ENCODE data around the gene COL20A1.

COL20A1 gene

DNA sequence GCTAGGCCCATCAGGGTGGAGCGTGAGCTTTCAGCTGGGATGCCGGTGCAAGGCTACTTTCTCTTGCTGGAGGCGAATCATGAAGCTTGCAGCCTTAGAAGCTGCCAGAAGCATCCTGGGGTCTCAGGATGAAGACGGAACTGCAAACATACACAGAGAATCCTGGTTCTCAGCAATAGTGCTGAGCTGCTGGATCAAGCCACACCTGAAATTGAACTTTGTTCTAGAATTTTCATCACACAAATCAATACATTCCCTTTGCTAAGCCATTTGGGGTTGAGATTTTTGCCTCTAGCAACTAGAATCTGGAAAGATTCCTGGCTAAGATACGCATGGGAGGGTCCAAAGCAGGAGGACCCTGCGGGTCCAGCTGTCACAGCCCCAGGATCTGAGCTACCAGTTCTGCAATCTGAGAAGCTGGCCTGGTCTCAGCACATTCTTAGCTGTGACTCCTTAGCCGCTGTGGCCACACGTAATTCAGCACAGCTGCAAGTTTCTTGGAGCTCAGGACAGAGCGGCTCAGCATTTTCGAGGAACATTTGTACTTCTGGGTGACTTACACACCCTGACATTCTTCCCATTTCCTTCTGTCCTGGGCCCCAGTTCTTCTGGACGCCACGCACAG lies 27.0 kb upstream of the COL20A1 start:
- in situ Hi-C loops (cut with MboI; ENCODE audit: low sequenced_read_pairs), result no loop called here
- peaks cover 44% of the 10 kb centered on the region for H3K27me3 ChIP-seq (ENCODE audit: low read depth)
- DNase-seq (ENCODE audit: low spot score in 2 of 2), result no peak
- H3K4me1 ChIP-seq, result no peaks in the 10 kb centered on the region
- no peaks in the 10 kb centered on the region for H3K36me3 ChIP-seq (replicated peaks)
- H3K9me3 ChIP-seq, result no peaks in the 10 kb centered on the region
- H3K4me3 ChIP-seq, result no peak overlapping the region

DNA sequence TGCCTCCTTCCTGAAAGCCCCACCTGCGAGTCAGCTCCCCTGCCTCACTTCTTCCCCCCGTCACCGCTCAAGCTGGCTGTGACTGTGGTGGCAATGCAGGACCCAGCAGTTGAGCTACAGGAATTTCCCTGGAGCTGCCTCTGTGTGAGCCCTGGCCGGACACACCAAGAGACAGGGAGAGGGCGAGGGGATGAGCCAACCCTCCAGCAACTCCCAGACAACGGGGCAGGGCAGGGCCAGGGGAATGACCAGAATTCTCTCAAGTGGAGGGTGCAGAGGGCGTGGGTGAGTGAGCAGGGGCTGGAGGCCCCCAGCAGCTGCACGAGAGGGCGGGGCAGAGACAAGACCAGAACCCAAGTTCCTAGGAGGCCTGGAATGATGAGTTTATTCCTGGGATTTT lies 25.3 kb upstream of the COL20A1 start:
- no peak for DNase-seq (ENCODE audit: low spot score in 2 of 2)
- no peak overlapping the region for H3K4me3 ChIP-seq
- H3K9me3 ChIP-seq, result no peaks in the 10 kb centered on the region
- peaks cover 4% of the 10 kb centered on the region; the same call in 1 of the 2 replicates for H3K4me1 ChIP-seq
- in situ Hi-C loops (cut with MboI; ENCODE audit: low sequenced_read_pairs), result no loop called here
- peaks cover 33% of the 10 kb centered on the region for H3K27me3 ChIP-seq (ENCODE audit: low read depth)
- H3K36me3 ChIP-seq (replicated peaks), result no peaks in the 10 kb centered on the region

DNA sequence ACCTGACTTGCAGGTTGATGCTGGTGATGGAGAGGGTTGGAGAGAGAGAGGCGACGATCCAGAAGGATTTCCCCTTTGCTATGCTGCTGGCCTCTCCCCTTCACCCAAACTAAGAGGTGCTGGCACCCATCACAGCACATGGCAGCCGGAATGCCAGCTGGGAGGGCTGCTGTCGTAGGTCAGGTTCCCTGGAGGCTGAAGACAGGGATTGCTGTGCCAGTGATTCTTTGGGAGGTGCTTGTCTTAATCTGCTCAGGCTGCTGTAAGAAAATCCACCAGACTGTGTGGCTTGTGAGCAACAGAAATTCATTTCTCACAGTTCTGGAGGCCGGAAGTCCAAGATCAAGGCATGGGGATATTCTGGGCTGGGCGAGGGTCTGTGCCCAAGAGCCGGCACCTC lies 24.7 kb upstream of the COL20A1 start:
- DNase-seq (ENCODE audit: low spot score in 2 of 2), result no peak
- Histone ChIP-seq H3K9me3 (no peaks in the 10 kb centered on the region), H3K4me1 (peaks cover 4% of the 10 kb centered on the region; the same call in 1 of the 2 replicates), H3K4me3 (no peak overlapping the region), H3K36me3 (replicated peaks) (no peaks in the 10 kb centered on the region; the same call in 1 of the 2 replicates), H3K27me3 (ENCODE audit: low read depth) (peaks cover 28% of the 10 kb centered on the region)
- in situ Hi-C loops (cut with MboI; ENCODE audit: low sequenced_read_pairs), result no loop called here

DNA sequence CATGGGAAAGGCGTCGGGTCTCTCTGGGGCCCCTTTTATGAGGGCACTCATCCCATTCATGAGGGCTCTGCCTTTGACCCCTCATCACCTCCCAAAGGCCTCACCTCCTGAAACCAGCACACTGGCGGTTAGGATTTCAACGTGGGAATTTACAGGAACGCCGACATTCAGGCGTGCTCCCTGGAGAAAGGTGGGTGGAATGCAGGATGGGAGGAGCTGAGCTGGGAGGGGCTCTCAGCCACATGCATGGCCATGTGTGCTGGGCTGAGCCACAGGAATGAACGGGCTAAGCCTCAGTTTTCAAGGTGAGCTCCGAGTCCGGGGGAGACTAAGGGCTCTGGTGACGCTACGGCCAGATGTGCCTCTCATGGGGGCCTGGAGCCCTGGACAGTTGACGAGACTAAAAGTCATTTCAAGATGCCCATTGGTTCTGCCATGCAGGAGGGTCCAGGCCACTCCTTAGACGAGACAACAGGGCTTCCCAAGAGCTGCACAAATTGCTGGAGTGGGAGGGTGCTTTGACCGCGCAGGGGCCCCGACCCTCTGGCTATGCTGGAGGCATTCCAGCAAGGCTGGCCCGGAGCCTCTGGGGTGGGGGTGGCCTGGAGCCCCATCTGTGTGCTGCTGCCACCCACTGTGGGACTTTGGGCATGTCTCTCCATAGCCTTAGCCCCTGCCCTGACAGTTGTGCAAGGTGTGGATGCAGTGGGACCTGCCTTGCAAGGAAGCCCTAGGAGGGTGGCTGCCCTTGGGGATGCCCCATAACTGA lies 24.1 kb upstream of the COL20A1 start:
- Histone ChIP-seq H3K27me3 (ENCODE audit: low read depth) (peaks cover 22% of the 10 kb centered on the region), H3K4me1 (peaks cover 4% of the 10 kb centered on the region; the same call in 1 of the 2 replicates), H3K4me3 (no peak overlapping the region), H3K9me3 (no peaks in the 10 kb centered on the region), H3K36me3 (replicated peaks) (no peaks in the 10 kb centered on the region; the same call in 1 of the 2 replicates)
- no peak for DNase-seq (ENCODE audit: low spot score in 2 of 2)
- in situ Hi-C loops (cut with MboI; ENCODE audit: low sequenced_read_pairs), result no loop called here

DNA sequence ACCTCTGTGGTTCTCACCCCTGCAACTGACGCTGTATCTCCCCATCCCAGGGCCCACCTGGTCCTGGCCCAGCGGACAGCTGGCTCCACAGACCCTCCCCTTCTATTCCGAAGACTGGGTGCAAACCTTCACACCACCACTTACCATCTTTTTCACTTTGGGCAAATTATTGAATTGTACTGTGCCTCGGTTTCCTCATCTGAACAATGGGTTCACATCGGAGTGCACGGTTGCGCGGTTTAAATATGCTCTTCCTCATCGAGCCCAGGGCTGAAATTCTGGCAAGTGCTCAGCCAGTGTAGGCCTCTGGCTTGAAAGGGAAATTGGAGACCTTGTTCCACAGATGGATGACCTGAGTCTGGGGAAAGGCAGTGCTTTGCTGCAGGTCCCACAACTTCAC lies 23.3 kb upstream of the COL20A1 start:
- peaks cover 14% of the 10 kb centered on the region for H3K27me3 ChIP-seq (ENCODE audit: low read depth)
- in situ Hi-C loops (cut with MboI; ENCODE audit: low sequenced_read_pairs), result no loop called here

DNA sequence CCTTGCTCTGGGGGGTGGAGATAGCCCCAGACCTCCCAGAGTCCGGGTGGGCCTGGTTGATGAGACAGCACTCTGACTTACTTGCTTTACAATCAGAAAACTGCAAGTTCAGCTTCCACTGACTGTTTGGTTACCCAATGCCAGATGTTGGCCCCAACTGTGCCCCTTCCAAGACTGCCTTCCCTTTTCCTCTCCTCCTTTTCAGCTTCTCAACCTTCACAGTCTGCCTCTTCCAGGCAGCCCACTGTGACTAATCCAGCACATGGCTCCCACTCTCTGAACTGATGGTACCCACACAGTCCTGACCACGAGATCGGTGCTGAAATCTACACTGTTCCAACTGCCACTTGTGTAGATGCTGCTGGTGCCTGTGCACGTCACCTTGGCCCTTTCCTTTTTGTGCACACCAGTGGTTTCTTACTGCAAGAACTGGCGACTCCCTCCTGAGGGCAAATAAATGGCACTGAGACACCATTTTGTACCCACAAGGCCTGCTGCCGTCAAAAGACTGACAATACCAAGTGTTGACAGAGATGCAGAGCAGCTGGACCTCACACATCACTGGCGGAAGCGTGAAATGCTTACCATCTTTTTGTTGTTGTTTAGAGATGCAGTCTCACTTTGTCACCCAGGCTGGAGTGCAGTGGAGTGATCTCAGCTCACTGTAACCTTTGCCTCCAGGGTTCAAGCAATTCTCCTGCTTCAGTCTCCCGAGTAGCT lies 22.2 kb upstream of the COL20A1 start:
- Histone ChIP-seq H3K4me1 (peaks cover 4% of the 10 kb centered on the region; the same call in 1 of the 2 replicates), H3K36me3 (replicated peaks) (no peaks in the 10 kb centered on the region; the same call in 1 of the 2 replicates), H3K9me3 (no peaks in the 10 kb centered on the region), H3K4me3 (no peak overlapping the region), H3K27me3 (ENCODE audit: low read depth) (peaks cover 4% of the 10 kb centered on the region; the same call in 1 of the 2 replicates)
- in situ Hi-C loops (cut with MboI; ENCODE audit: low sequenced_read_pairs), result no loop called here
- DNase-seq (ENCODE audit: low spot score in 2 of 2), result no peak

More for the DNA sequence above, 23.3 kb upstream of the COL20A1 start:
- no peak overlapping the region for H3K4me3 ChIP-seq
- peaks cover 4% of the 10 kb centered on the region; the same call in 1 of the 2 replicates for H3K4me1 ChIP-seq
- H3K9me3 ChIP-seq, result no peaks in the 10 kb centered on the region
- DNase-seq (ENCODE audit: low spot score in 2 of 2), result no peak
- H3K36me3 ChIP-seq (replicated peaks), result no peaks in the 10 kb centered on the region; the same call in 1 of the 2 replicates

DNA sequence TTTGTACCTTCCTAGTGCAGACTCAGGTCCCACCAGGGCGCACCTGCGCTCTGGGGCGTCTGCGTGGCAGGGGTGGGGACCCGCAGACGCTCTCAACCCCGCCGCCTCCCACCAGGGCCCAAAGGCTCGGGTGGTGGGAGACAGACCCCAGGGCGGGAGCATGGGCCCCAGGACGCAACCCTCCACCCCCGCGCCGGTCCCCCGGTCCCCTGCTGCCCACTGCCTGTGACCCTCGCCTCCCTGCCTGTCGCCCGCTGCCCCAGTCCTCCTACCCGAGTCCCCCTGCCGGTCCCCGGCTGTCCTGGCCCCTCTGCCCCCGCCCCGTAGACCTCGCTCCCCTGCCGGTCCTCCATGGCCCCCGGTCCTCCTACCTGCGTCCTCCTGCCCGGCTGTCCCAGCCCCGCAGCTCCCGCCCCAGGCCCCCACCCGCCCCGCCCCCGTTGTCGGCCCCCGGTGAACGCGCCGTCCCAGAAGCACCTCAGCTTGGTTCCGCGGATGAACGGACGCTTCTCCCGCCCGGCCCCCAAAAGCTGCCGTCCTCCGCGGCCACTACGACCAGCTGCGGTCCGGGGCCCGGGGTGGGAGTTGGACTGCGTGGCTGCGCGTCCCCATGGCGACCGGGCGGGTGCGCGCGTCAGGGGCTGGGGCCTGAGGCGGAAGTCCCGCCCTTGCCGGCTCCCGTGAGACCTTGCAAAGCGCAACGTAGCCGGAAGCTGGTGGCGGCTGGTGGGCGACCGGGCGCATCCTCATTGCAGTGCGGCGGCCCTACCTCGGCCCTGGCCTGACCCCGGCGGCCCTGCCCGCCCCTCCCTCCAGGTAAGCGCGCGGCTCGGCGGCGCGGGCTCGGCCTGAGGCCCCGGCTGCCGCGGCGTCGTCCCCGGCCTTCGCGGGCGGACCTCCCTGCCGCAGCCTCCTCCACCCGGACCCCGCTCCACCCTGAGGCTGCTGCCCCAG lies 20.6 kb upstream of the COL20A1 start, which contains the start of gene ARFGAP1:
Gene ARFGAP1, plus strand, starts transcription at position 709 of the 954 bp plus-strand sequence. CDS start 2,768 bp downstream, outside the sequence.
- peak; percentile 73 to 94 for DNase-seq (ENCODE audit: low spot score in 2 of 2)
- peaks cover 15% of the 10 kb centered on the region for H3K36me3 ChIP-seq (replicated peaks)
- in situ Hi-C loops (cut with MboI; ENCODE audit: low sequenced_read_pairs), result no loop called here
- peaks cover 4% of the 10 kb centered on the region; the same call in 1 of the 2 replicates for H3K4me1 ChIP-seq
- H3K4me3 ChIP-seq, result peak within 1 kb of the TSS; percentile 69
- H3K27me3 ChIP-seq (ENCODE audit: low read depth), result no peaks in the 10 kb centered on the region
- H3K9me3 ChIP-seq, result no peaks in the 10 kb centered on the region

DNA sequence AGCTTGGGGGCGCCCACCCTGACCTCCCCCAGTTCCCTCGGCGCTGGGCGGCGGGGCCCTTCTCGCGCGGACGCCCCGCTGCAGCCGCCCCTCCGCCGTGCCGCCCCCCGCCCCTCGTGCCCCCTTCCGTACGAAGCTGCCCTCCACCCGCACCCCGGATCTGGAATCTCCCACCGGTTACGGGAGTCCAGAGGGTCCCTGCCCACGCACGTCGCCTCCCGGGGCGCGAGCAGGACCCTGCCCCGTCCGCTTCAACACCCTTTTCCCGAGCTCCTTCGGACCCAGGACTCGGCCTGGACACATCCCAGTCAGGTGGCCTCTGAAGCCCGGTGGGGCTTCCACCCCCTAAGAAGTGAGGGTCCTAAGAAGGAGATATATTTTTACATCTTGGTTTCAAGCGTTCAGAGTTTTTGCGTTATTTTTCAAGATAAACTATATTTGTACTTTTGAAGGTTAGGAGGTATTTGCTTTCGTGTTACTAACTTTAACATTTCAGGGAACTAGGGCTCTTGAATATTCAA lies 19.9 kb upstream of the COL20A1 start:
- Histone ChIP-seq H3K4me3 (peak overlapping the region; percentile 69), H3K36me3 (replicated peaks) (peaks cover 22% of the 10 kb centered on the region), H3K4me1 (peaks cover 4% of the 10 kb centered on the region; the same call in 1 of the 2 replicates), H3K9me3 (no peaks in the 10 kb centered on the region), H3K27me3 (ENCODE audit: low read depth) (no peaks in the 10 kb centered on the region)
- DNase-seq (ENCODE audit: low spot score in 2 of 2), result no peak
- in situ Hi-C loops (cut with MboI; ENCODE audit: low sequenced_read_pairs), result no loop called here

DNA sequence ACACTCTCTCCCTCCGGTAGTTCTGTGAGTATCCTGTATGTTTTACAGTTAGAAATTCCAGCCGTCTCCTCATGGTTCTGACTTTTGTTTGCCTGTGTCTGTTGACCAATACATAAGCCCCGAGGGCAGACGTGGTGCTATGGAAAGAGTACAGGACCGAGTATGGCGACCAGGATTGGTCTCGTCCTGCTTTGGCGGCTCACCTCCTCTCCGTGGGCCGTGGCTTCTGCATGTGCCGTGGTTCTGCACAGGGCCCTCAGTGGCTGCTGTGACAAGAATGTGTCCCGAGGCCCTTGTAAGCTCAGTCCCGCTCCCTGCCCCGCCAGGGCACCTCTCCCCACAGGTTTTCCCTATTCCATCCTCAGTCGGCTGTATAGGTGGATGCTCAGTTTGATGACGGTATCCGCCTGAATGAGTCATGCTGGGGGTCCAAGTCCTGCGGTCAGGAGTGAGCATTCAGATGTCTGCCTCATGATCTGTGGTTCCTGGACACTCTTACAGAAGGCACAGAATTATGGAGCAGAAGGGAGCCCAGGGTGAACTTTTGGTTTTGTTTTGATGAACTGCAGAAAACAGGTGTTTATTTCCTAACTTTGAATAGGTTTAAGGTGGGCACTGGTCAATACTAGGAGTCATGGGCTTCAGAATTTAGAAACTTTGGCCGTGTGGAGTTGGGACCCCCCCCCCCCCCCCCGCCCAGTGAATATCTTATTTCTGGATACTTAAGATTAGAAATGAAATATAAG lies 19.2 kb upstream of the COL20A1 start:
- H3K27me3 ChIP-seq (ENCODE audit: low read depth), result no peaks in the 10 kb centered on the region
- H3K4me1 ChIP-seq, result peaks cover 4% of the 10 kb centered on the region; the same call in 1 of the 2 replicates
- peak in 1 of 2 experiments; percentile 48 for DNase-seq (ENCODE audit: low spot score in 2 of 2)
- peaks cover 27% of the 10 kb centered on the region for H3K36me3 ChIP-seq (replicated peaks)
- in situ Hi-C loops (cut with MboI; ENCODE audit: low sequenced_read_pairs), result no loop called here
- no peaks in the 10 kb centered on the region for H3K9me3 ChIP-seq
- peak overlapping the region; percentile 69 for H3K4me3 ChIP-seq

DNA sequence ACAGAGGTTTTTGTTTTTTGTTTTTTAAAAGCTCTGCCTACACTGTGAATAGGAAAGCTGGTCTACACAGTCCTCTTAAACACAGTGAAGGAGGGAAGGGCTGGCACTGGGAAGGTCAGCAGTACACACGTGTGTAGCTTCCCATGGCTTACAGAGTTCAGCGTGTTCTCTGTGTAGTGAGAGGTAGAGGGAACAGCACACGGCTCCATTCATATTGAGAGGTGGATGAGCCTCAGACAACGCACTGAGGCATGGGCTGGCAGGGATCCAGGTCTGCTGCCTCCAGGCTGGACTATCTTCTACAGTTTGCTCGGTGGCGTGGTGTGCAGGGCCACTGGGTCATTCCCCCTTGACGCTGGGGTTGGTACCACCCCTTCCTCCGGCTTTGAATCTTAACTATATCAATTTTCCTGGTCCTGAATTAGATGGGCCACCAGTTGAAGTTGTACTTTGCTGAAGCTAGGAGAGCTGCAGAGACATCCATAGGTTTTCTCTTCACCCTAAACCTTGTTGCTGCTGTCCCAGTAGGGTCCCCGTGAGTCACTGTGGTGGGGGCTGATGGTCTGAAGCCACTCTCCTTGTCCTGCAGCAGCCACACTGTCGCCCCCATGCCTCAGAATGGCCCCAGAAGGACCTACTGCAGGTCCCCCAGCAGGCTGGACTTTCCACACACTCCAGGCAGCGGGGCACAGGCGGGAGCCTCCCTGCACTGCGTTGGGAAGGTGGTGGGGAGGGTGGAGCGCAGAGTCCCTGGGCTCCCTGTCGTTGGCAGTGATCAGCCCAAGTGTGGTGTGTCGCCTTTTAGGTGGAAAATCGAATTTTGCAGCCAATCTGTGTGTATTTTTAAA lies 18.4 kb upstream of the COL20A1 start:
- H3K4me3 ChIP-seq, result no peak overlapping the region
- peaks cover 32% of the 10 kb centered on the region for H3K36me3 ChIP-seq (replicated peaks)

DNA sequence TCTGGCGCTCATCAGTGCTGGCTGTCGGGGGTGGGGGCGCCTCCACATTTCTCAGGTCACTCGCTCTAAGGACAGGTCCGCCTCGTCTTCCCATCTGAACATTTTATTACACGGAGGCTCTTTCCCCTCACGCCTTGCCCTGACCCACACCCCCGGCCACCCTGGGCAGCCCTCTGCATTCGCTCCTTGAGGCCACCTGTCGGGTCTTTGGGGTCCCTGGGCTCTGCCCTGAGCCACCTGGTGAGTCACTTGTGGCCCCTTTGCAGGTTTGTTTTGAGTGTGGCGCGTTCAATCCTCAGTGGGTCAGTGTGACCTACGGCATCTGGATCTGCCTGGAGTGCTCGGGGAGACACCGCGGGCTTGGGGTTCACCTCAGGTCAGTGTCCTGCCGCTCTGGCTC lies 17.2 kb upstream of the COL20A1 start:
- in situ Hi-C loops (cut with MboI; ENCODE audit: low sequenced_read_pairs), result no loop called here
- H3K9me3 ChIP-seq, result no peaks in the 10 kb centered on the region
- H3K27me3 ChIP-seq (ENCODE audit: low read depth), result no peaks in the 10 kb centered on the region
- no peak overlapping the region for H3K4me3 ChIP-seq
- peaks cover 4% of the 10 kb centered on the region; the same call in 1 of the 2 replicates for H3K4me1 ChIP-seq
- H3K36me3 ChIP-seq (replicated peaks), result peaks cover 45% of the 10 kb centered on the region
- DNase-seq (ENCODE audit: low spot score in 2 of 2), result no peak

More for the DNA sequence above, 18.4 kb upstream of the COL20A1 start:
- in situ Hi-C loops (cut with MboI; ENCODE audit: low sequenced_read_pairs), result no loop called here
- peaks cover 4% of the 10 kb centered on the region; the same call in 1 of the 2 replicates for H3K4me1 ChIP-seq
- H3K9me3 ChIP-seq, result no peaks in the 10 kb centered on the region
- H3K27me3 ChIP-seq (ENCODE audit: low read depth), result no peaks in the 10 kb centered on the region
- no peak for DNase-seq (ENCODE audit: low spot score in 2 of 2)
